ENCODE results near the gene RHBDF1.

- TF ChIP-seq CTCF (IDR thresholded peaks at IDR 0.05; ENCODE audit: low read depth, low read length) (no peak), EZH2phosphoT487 (IDR thresholded peaks at IDR 0.05; ENCODE audit: low read depth) (no peak)
Measured at GRCh38 chr16:42691-43090, 29.7 kb downstream of the RHBDF1 start.

Measured in OCI-LY3 (cell line).